H1 (cell line): ENCODE data around the gene BTF3L4. TPM values are rescaled to one million over a fixed set of nuclear protein-coding genes. Genes with fewer than 3 reads are reported as not detected.

Experiments used
- CTCF ChIA-PET: fragments of 300-600 bp; sonication (Branson Sonifier 250); formaldehyde crosslinking; loops from one replicate; lab custom pipeline; 2021; ENCODE audit not compliant: partially characterized antibody; lab: Charles Lee
- POLR2A ChIA-PET: fragments of 300-600 bp; sonication (Branson Sonifier 250); formaldehyde crosslinking; loops from one replicate; lab custom pipeline; 2021; ENCODE audit warnings: inconsistent platforms; ENCODE audit not compliant: partially characterized antibody; lab: Charles Lee
- DNase-seq, 2 experiments: peaks; one replicate each; pipeline versions ENCODE4 v3.0.0 to v3.0.0-alpha.2; 2010 to 2022; ENCODE audit warnings: low spot score in 2 of 2, low read depth in 1 of 2, mixed read lengths in 1 of 2
- FAIRE-seq: peaks from 2 replicates; lab custom pipeline; 2011; peaks lifted over from hg19 to GRCh38; lab: Jason Lieb, UNC
- H2AFZ ChIP-seq: 2 replicates; pipeline ENCODE4 v1.8.1; 2012; ENCODE audit warnings: low read length, inconsistent platforms
- H2AK5ac ChIP-seq: 2 replicates; pipeline ENCODE4 v1.6.1; 2013; ENCODE audit warnings: low read depth, low read length
- H2BK120ac ChIP-seq: replicated peaks from 2 replicates; pipeline ENCODE3; 2013; ENCODE audit warnings: low read depth, low read length, inconsistent platforms
- H2BK12ac ChIP-seq: 2 replicates; pipeline ENCODE4 v1.6.1; 2013; ENCODE audit warnings: low read depth, low read length
- H2BK15ac ChIP-seq: 2 replicates; pipeline ENCODE4 v1.6.1; 2013; ENCODE audit warnings: low read length
- H2BK20ac ChIP-seq: 2 replicates; pipeline ENCODE4 v1.6.1; 2013; ENCODE audit warnings: low read length
- H2BK5ac ChIP-seq: 2 replicates; pipeline ENCODE4 v1.6.1; 2013; ENCODE audit warnings: low read depth, low read length
- H3K14ac ChIP-seq: 2 replicates; pipeline ENCODE4 v1.6.1; 2013; ENCODE audit warnings: inconsistent platforms; ENCODE audit not compliant: insufficient read length
- H3K18ac ChIP-seq: 2 replicates; pipeline ENCODE4 v1.6.1; 2013; ENCODE audit warnings: low read length; ENCODE audit errors: extremely low read depth
- H3K23ac ChIP-seq: 2 replicates; pipeline ENCODE4 v1.6.1; 2013; ENCODE audit warnings: inconsistent platforms; ENCODE audit not compliant: insufficient read length
- H3K23me2 ChIP-seq: 2 replicates; pipeline ENCODE4 v1.6.1; 2013; ENCODE audit warnings: low read depth, low read length
- H3K27ac ChIP-seq: 2 replicates; pipeline ENCODE4 v1.6.1; 2011; ENCODE audit warnings: low read depth, low read length, inconsistent platforms
- H3K27me3 ChIP-seq, 4 experiments: replicated peaks in 1 of 4; 1 replicate in 1 of 4; 2 replicates in 3 of 4; pipeline versions ENCODE4 v1.6.1 to v1.8.1; 2011 to 2013; ENCODE audit warnings: low read length in 3 of 4, mild to moderate bottlenecking in 3 of 4, inconsistent platforms in 2 of 4, mixed read lengths in 2 of 4, moderate library complexity in 1 of 4; ENCODE audit not compliant: control insufficient read depth in 3 of 4, insufficient read depth in 3 of 4; ENCODE audit errors: extremely low read depth in 1 of 4
- H3K36me3 ChIP-seq, 4 experiments: 2 replicates each; pipeline versions ENCODE4 v1.6.1 to v1.8.1; 2011 to 2013; ENCODE audit warnings: mild to moderate bottlenecking in 4 of 4, low read length in 3 of 4, moderate library complexity in 2 of 4, control low read depth in 1 of 4, inconsistent platforms in 1 of 4; ENCODE audit not compliant: insufficient read depth in 4 of 4, control insufficient read depth in 2 of 4
- H3K4ac ChIP-seq: replicated peaks from 2 replicates; pipeline ENCODE3; 2013; ENCODE audit warnings: low read length, low read depth, mixed read lengths, inconsistent platforms; ENCODE audit not compliant: insufficient read length
- H3K4me1 ChIP-seq, 4 experiments: replicated peaks in 1 of 4; 1 replicate in 1 of 4; 2 replicates in 3 of 4; pipeline versions ENCODE4 v1.6.1 to v1.8.1; 2011 to 2013; ENCODE audit warnings: low read length in 3 of 4, inconsistent platforms in 2 of 4, mixed read lengths in 1 of 4; ENCODE audit not compliant: insufficient read depth in 4 of 4, control insufficient read depth in 3 of 4
- H3K4me2 ChIP-seq, 2 experiments: 2 replicates each; pipeline versions ENCODE4 v1.6.1 to v1.8.1; 2011 to 2013; ENCODE audit warnings: low read depth in 2 of 2, low read length in 2 of 2, control low read depth in 1 of 2, inconsistent platforms in 1 of 2, mild to moderate bottlenecking in 1 of 2; ENCODE audit not compliant: insufficient read depth in 1 of 2
- H3K4me3 ChIP-seq, 4 experiments: fragments of 200-600, 300-600 bp in 1 of 4; sonication (generic), shearing (Covaris generic), sonication (Bioruptor Twin) in 1 of 4; 2 replicates each; pipeline versions ENCODE4 v1.5.1 to v1.8.1; 2011 to 2016; ENCODE audit warnings: low read length in 4 of 4, low read depth in 3 of 4, control low read depth in 2 of 4, inconsistent platforms in 2 of 4, mild to moderate bottlenecking in 2 of 4, mixed read lengths in 1 of 4, moderate library complexity in 1 of 4; ENCODE audit not compliant: insufficient read depth in 2 of 4; ENCODE audit errors: extremely low read depth in 1 of 4
- H3K56ac ChIP-seq: replicated peaks from 2 replicates; pipeline ENCODE3; 2013; ENCODE audit warnings: low read depth, mild to moderate bottlenecking, mixed read lengths, low read length, inconsistent platforms; ENCODE audit not compliant: insufficient read length
- H3K79me1 ChIP-seq: 2 replicates; pipeline ENCODE4 v1.6.1; 2013; ENCODE audit warnings: low read depth, low read length, control low read depth
- H3K79me2 ChIP-seq, 2 experiments: 2 replicates each; pipeline versions ENCODE4 v1.6.1 to v1.8.1; 2012 to 2013; ENCODE audit warnings: low read length in 2 of 2, mild to moderate bottlenecking in 2 of 2, inconsistent platforms in 1 of 2; ENCODE audit not compliant: insufficient read depth in 2 of 2, control insufficient read depth in 1 of 2
- H3K9ac ChIP-seq, 4 experiments: replicated peaks in 1 of 4; 1 replicate in 1 of 4; 2 replicates in 3 of 4; pipeline versions ENCODE4 v1.6.1 to v1.8.1; 2011 to 2013; ENCODE audit warnings: low read depth in 3 of 4, low read length in 3 of 4, control low read depth in 2 of 4, mild to moderate bottlenecking in 2 of 4, moderate library complexity in 2 of 4, inconsistent platforms in 1 of 4; ENCODE audit errors: extremely low read depth in 1 of 4
- H3K9me3 ChIP-seq, 2 experiments: 2 replicates each; pipeline versions ENCODE4 v1.6.1 to v1.8.1; 2012 to 2013; ENCODE audit warnings: mild to moderate bottlenecking in 2 of 2, moderate library complexity in 2 of 2, control low read depth in 1 of 2, inconsistent platforms in 1 of 2, low read depth in 1 of 2, low read length in 1 of 2, mixed read lengths in 1 of 2; ENCODE audit not compliant: insufficient read depth in 2 of 2
- H4K20me1 ChIP-seq, 2 experiments: replicated peaks in 1 of 2; 2 replicates each; pipeline versions ENCODE3 to v1.8.1; 2011 to 2013; ENCODE audit warnings: inconsistent platforms in 2 of 2, low read length in 2 of 2, mild to moderate bottlenecking in 1 of 2; ENCODE audit not compliant: insufficient read depth in 2 of 2, control insufficient read depth in 1 of 2
- H4K5ac ChIP-seq: 2 replicates; pipeline ENCODE4 v1.6.1; 2013; ENCODE audit warnings: low read length, low read depth, mixed read lengths, inconsistent platforms; ENCODE audit not compliant: insufficient read length
- H4K8ac ChIP-seq: 2 replicates; pipeline ENCODE4 v1.8.0; 2013; ENCODE audit warnings: mild to moderate bottlenecking, moderate library complexity, low read length, inconsistent platforms; ENCODE audit not compliant: insufficient read depth; ENCODE audit errors: extremely low read depth
- H4K91ac ChIP-seq: replicated peaks from 2 replicates; pipeline ENCODE3; 2013; ENCODE audit warnings: low read length, mixed read lengths, inconsistent platforms; ENCODE audit not compliant: insufficient read length
- BCL11A ChIP-seq, 2 experiments: IDR thresholded peaks; one replicate each; pipeline ENCODE4 v1.6.1; 2011; ENCODE audit warnings: low read depth in 2 of 2, low read length in 2 of 2, mild to moderate bottlenecking in 2 of 2
- BRCA1 ChIP-seq: IDR thresholded peaks from 2 replicates; pipeline ENCODE4 v1.6.1; 2012; ENCODE audit warnings: low read depth, low read length, improper control_type of control experiment
- CTBP2 ChIP-seq: IDR thresholded peaks from 2 replicates; pipeline ENCODE4 v1.7.0; 2011; ENCODE audit warnings: borderline replicate concordance, mild to moderate bottlenecking, moderate library complexity, mixed read lengths, low read length; ENCODE audit not compliant: insufficient read depth, insufficient read length
- GTF2F1 ChIP-seq: IDR thresholded peaks from 2 replicates; pipeline ENCODE4 v1.6.1; 2012; ENCODE audit warnings: low read depth, low read length, improper control_type of control experiment, borderline replicate concordance
- SUZ12 ChIP-seq: fragments of 200-600 bp; sonication (generic); IDR thresholded peaks from 2 replicates; pipeline ENCODE4 v1.6.1; 2012; ENCODE audit warnings: mild to moderate bottlenecking, inconsistent platforms, low read length, moderate library complexity, mixed read lengths
- ZNF274 ChIP-seq: IDR thresholded peaks from 2 replicates; pipeline ENCODE4 v1.7.0; 2012; ENCODE audit warnings: low read length, borderline replicate concordance; ENCODE audit errors: extremely low read depth
- WGBS, 2 experiments: shearing (Covaris generic) in 1 of 2; methylation state at CpG; one replicate each; pipeline versions ENCODE4 v1.1.6 to v1.1.7; 2013 to 2015; ENCODE audit warnings: low lambda C conversion rate in 2 of 2, mixed read lengths in 2 of 2, inconsistent platforms in 1 of 2, low coverage in 1 of 2, missing lambda C conversion rate in 1 of 2; ENCODE audit not compliant: insufficient replicate concordance in 2 of 2, insufficient coverage in 1 of 2, insufficient read length in 1 of 2; ENCODE audit errors: extremely low coverage in 1 of 2, missing lambda C conversion rate in 1 of 2; 5-methylcytosine and 5-hydroxymethylcytosine counted together
- polyA plus RNA-seq, 7 experiments: library from polyadenylated mRNA; depleted of rRNA in 3 of 7; stranded (reverse) in 5 of 7; unstranded in 2 of 7; fragments of >200 nt in 5 of 7; fragments of 200-250 nt in 2 of 7; gene quantifications; 1 replicate in 5 of 7; 2 replicates in 1 of 7; 4 replicates in 1 of 7; pipeline versions ENCODE4 v1.2.1 to v1.2.3, GENCODE V29; 2011 to 2013; ENCODE audit warnings: missing spikeins in 2 of 7, mixed read lengths in 2 of 7
- total RNA-seq: library from RNA; stranded (reverse); fragmentation: NEBNext Ultra II Directional; extraction: Animal tissue kit (Norgen Biotek cat#: 25700); gene quantifications from 2 replicates; pipeline ENCODE4 v1.2.1, GENCODE V29; 2021

BTF3L4 gene
- total and polyA plus RNA-seq, 2 of the 8 experiments (the other 6 are each of a cell fraction or from before 2014, with no cell fraction given), result 76.1 to 98.3 TPM

DNA sequence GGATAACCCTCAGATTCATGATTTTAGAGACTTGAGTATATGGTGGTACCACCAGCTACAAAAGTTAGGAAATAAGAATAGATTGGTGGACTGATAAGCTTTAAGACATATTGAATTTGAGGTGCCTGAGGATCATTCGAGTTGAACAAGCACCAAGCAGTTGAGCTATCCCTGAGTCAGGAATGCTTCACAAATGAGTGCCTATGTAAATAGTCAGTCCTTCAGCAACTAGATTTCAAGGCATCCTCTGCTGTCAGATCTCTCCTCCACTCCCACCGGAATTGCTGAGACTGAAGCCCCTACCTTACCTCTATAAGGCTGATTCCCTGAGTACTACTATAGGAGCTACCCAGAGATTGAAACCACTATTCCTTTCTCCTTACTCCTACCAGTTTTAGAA, 7.1 kb downstream of the BTF3L4 start:
- H3K4me1 ChIP-seq, result no peaks in the 10 kb centered on the region
- no peak for DNase-seq
- ChIA-PET CTCF (interaction anchor here (0.8 to 1.0 kb wide), 2 partner anchors 221 to 263 kb away, joined by 3 read pairs; no protein-coding TSS in a partner anchor), POLR2A (interaction anchor here (1.0 to 4.2 kb wide), 4 partner anchors 8 to 18 kb away, joined by 3 to 29 read pairs (median 4); partner anchors contain the start of genes BTF3L4 and TXNDC12)
- no peak overlapping the region for H2AFZ ChIP-seq
- no peak overlapping the region for H4K5ac ChIP-seq
- H3K79me1 ChIP-seq, result no peaks in the 10 kb centered on the region; the same call in none of the 2 replicates
- H3K79me2 ChIP-seq, result peaks cover 0 to 50% of the 10 kb centered on the region in 2 experiments; a peak in 3 of 4 replicates
- H3K23me2 ChIP-seq, result no peaks in the 10 kb centered on the region
- H3K14ac ChIP-seq, result no peak overlapping the region
- no peak overlapping the region for H3K4me3 ChIP-seq
- H3K27ac ChIP-seq, result no peak overlapping the region
- H3K4me2 ChIP-seq, result no peak overlapping the region
- no peak overlapping the region for H3K9ac ChIP-seq
- 93% methylated on average over 2 of the region's 2 CpGs; no CpG with 5 or more reads in 1 of the 2 experiments for WGBS, 2 experiments
- H3K9me3 ChIP-seq, result no peaks in the 10 kb centered on the region
- H3K56ac ChIP-seq, result no peak overlapping the region
- H2BK20ac ChIP-seq, result no peak overlapping the region
- no peaks in the 10 kb centered on the region for H3K27me3 ChIP-seq
- H2BK5ac ChIP-seq, result no peak overlapping the region
- H4K91ac ChIP-seq, result no peak overlapping the region
- H2BK120ac ChIP-seq, result no peak overlapping the region
- H4K20me1 ChIP-seq, result peaks cover 0 to 7% of the 10 kb centered on the region in 2 experiments
- H2BK12ac ChIP-seq, result no peak overlapping the region
- no peak overlapping the region for H3K18ac ChIP-seq
- no peak for FAIRE-seq
- H2AK5ac ChIP-seq, result no peak overlapping the region
- peaks cover 26 to 76% (median 51%) of the 10 kb centered on the region in 4 experiments for H3K36me3 ChIP-seq
- no peak overlapping the region for H2BK15ac ChIP-seq
- H3K4ac ChIP-seq, result no peak overlapping the region
- no peak overlapping the region for H3K23ac ChIP-seq
- H4K8ac ChIP-seq, result no peak overlapping the region
- TF ChIP-seq CTBP2 (no peak), SUZ12 (no peak), BCL11A (IDR thresholded peaks at IDR 0.05; ENCODE audit: low read depth in 2 of 2, low read length in 2 of 2) (no peak), BRCA1 (no peak), ZNF274 (no peak), GTF2F1 (no peak)
